ENCODE measurements around the gene ABLIM2. TPM values are rescaled to one million over a fixed set of nuclear protein-coding genes. Genes with fewer than 3 reads are reported as not detected.

Gene ABLIM2
- total and polyA plus RNA-seq, 3 donors from 2014 or later: 5.2 to 7.5 (median 6.9) TPM

DNA sequence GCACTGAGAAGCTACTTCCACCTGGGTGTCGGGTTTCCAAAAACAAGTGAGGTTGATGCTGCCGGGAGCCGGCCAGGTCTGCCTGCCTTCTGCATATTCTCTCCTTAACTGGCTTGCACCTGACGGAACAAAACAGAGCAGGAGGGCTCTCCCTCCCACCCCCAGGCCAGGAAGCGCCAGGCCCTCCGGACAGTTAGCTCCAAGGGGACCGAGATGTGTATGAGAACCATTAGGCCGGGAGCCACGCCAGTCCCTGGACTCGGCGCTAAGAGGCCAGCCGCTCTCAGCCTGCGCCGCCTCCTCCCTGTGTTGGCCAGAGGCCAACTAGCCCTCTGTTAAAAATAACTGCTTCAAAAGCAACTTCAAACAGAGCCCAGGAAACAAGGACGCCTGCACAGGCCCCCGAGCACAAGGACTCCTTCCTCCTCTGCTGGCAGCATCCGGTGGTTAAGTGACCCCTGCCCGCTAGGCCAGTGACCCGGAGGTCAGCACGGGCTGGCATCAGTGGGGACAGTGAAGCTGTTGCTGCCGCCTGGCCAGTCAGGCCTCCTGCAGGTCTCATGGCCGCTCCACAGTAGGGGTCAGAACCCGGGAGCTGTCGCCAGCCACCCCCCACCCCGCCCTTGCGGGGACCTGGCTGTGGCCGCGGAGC is 107.9 kb downstream of the ABLIM2 start:
- Histone ChIP-seq H3K4me1 (peaks cover 5% of the 10 kb centered on the region), H3K27me3 (no peaks in the 10 kb centered on the region), H3K36me3 (ENCODE audit: low read depth, missing control alignments) (no peaks in the 10 kb centered on the region), H3K27ac (peak overlapping the region in 1 of 2 donors; percentile 74), H3K4me3 (no peak overlapping the region), H3K9me3 (no peaks in the 10 kb centered on the region)
- intact Hi-C loops (cut with DNase I; ENCODE audit: low total_unique reads): no loop called here
- peak; percentile 88 for DNase-seq
- WGBS, 2 donors: 42 to 50% methylated on average over 14 to 28 of the region's 28 CpGs
- no peak for TF ChIP-seq POLR2A (IDR thresholded peaks at IDR 0.05)
- TF ChIP-seq, protein P1, sequence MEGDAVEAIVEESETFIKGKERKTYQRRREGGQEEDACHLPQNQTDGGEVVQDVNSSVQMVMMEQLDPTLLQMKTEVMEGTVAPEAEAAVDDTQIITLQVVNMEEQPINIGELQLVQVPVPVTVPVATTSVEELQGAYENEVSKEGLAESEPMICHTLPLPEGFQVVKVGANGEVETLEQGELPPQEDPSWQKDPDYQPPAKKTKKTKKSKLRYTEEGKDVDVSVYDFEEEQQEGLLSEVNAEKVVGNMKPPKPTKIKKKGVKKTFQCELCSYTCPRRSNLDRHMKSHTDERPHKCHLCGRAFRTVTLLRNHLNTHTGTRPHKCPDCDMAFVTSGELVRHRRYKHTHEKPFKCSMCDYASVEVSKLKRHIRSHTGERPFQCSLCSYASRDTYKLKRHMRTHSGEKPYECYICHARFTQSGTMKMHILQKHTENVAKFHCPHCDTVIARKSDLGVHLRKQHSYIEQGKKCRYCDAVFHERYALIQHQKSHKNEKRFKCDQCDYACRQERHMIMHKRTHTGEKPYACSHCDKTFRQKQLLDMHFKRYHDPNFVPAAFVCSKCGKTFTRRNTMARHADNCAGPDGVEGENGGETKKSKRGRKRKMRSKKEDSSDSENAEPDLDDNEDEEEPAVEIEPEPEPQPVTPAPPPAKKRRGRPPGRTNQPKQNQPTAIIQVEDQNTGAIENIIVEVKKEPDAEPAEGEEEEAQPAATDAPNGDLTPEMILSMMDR (IDR thresholded peaks at IDR 0.05): no peak

DNA sequence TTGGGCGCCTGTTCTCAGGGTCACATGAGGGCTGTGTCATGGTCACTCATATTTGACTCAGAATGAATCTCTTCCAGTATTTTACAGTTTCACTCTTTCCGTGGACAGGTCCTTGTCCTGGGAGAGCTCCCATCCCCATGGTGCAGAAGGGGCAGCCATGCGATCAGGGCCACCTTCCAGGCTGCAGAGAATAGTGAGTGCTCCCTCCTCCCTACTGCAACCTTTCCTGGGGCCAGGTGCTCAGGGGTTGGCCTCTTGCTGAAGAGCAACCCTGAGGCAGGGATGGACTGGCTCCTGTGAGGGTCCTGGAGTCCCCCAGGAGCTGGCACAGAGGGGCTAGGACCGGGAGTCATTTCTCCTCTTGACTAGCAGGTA is 108.4 kb downstream of the ABLIM2 start:
- no peaks in the 10 kb centered on the region for H3K36me3 ChIP-seq (ENCODE audit: low read depth, missing control alignments)

DNA sequence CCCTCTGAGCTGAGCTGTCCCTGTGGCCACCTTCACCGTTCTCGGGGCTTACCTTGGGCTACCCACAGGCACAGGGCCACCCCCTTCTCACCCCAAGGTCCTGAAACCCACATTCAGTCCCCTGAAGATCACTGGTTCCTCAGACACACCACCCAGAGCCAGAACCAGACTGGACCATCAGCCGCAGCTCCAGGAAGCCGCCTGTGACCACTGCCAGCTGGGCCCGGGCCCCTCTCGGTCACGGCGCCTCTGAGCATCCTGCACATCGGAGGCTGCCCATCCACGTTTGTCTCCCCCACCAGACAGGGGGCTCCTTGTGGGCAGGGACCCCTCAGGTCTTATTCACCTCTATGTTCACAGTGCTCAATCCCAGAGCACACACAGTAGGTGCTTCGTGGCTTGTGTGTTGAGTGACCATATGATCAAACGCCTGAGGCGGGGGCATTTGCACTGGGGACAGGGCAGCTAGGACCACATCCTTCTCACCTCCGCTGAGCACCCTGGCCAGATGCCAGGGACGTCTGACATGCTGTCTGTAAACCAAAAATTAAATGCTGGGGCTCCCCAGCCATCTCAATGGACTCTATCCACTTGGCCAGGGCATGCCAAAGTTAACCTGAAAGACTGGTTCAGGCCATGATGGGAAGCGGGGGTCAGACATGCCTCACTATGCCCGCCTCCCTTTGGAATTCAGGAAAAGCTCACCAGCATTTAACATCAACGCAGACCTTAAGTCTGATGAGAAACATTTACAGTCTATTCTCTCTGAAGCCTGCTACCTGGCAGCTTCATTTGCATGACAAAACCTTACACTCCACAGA is 109.5 kb downstream of the ABLIM2 start:
- Histone ChIP-seq H3K4me3 (no peak overlapping the region), H3K27ac (no peak overlapping the region), H3K27me3 (no peaks in the 10 kb centered on the region), H3K4me1 (peaks cover 5% of the 10 kb centered on the region), H3K36me3 (ENCODE audit: low read depth, missing control alignments) (no peaks in the 10 kb centered on the region), H3K9me3 (no peaks in the 10 kb centered on the region)
- 88 to 93% methylated on average over 15 to 18 of the region's 18 CpGs for WGBS, 2 donors
- intact Hi-C loops (cut with DNase I; ENCODE audit: low total_unique reads): no loop called here
- DNase-seq: no peak
- no peak for TF ChIP-seq POLR2A (IDR thresholded peaks at IDR 0.05)
- TF ChIP-seq, protein P1 (IDR thresholded peaks at IDR 0.05): no peak

More for the DNA sequence above, 108.4 kb downstream of the ABLIM2 start:
- intact Hi-C loops (cut with DNase I; ENCODE audit: low total_unique reads): no loop called here
- WGBS, 2 donors: 79 to 93% methylated on average over 1 to 4 of the region's 4 CpGs
- no peak for TF ChIP-seq POLR2A (IDR thresholded peaks at IDR 0.05)
- TF ChIP-seq, protein P1 (IDR thresholded peaks at IDR 0.05): no peak
- Histone ChIP-seq H3K27me3 (no peaks in the 10 kb centered on the region), H3K27ac (no peak overlapping the region), H3K4me3 (no peak overlapping the region), H3K4me1 (peaks cover 5% of the 10 kb centered on the region), H3K9me3 (no peaks in the 10 kb centered on the region)
- DNase-seq: no peak

DNA sequence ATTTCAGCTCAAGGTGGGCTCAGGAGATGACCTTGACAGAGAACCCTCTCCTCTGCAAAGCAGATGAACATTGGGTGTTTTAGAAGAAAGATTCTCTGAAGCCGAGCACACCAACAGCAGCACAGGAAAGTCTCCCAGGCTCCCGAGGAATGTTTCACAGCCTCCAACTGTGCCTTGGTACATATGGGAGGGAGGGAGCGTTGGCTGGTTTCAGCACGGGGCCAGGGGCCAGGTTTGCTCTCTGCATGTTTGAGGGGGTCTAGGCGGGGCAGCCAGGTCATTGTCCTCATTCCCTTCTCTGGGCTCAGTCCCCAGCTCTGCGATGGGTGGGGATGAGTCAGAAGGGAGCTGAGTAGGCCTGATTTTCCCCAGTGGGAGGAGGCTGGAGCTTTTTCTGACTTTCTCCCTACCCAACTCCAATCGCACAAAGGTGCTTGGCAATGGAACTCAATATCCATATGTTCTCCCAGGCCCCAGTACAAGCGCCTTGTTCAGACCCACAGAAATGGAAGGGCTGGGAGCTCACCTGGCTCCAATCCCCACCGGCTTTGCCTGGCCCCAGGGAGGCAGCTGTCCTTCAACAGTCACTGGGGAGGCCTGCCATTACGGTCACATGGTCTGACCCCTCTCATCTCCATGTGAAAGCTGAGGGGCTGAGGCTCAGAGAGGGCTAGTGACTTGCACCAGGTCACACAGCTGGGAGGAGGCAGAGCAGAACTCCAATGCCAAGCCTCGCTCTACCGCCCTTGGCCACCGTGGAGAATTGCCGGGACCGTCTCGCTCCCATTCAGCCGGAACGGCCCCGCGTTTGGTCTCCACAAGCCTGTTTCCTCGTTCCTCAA is 110.6 kb downstream of the ABLIM2 start:
- Histone ChIP-seq H3K36me3 (ENCODE audit: low read depth, missing control alignments) (no peaks in the 10 kb centered on the region), H3K9me3 (no peaks in the 10 kb centered on the region), H3K27me3 (no peaks in the 10 kb centered on the region), H3K27ac (no peak overlapping the region), H3K4me3 (no peak overlapping the region), H3K4me1 (peaks cover 5% of the 10 kb centered on the region)
- WGBS, 2 donors: 88 to 91% methylated on average over 18 to 21 of the region's 21 CpGs
- intact Hi-C loops (cut with DNase I; ENCODE audit: low total_unique reads): no loop called here
- DNase-seq: no peak
- TF ChIP-seq, protein P1 (IDR thresholded peaks at IDR 0.05): no peak
